Sciatic nerve (tissue), 2 donors: ENCODE results near the gene FOXE1. TPM values are rescaled to one million over a fixed set of nuclear protein-coding genes. Genes with fewer than 3 reads are reported as not detected.

Source experiments
- ATAC-seq: fragments of 200-7000 bp; cut with Tn5 transposase; one replicate; pipeline ENCODE4 v1.9.1; 2020; ENCODE audit warnings: mild to moderate bottlenecking, moderate library complexity
- DNase-seq: peaks from one replicate; pipeline ENCODE4 v3.0.0-alpha.2; 2020; ENCODE audit warnings: low spot score
- intact Hi-C: fragments of 100-400 bp; cut with DNase I; formaldehyde crosslinking; loops from one replicate; pipeline ENCODE4 v1.14.2; 2022
- total RNA-seq: library from RNA; stranded (reverse); fragmentation: NEBNext Ultra II Directional; extraction: Animal tissue kit (Norgen Biotek cat#: 25700); gene quantifications from one replicate; pipeline ENCODE4 v1.2.1, GENCODE V29; 2021
- donor health status: DM: no; HTN: no; CAD: no.
- donor health status: DM: no; HTN: no; CAD: no.

FOXE1 gene
- not detected for total RNA-seq

GRCh38 chr9:97853056-97853843, at the start of gene FOXE1:
Gene FOXE1 (plus strand): TSS chr9:97853226. CDS start chr9:97853915, 689 bp downstream.
- no peak for ATAC-seq
- no peak for DNase-seq
- intact Hi-C loops: no loop called here

- DNase-seq (no peak), ATAC-seq (no peak)
- intact Hi-C loops: no loop called here
Observed at GRCh38 chr9:97804059-97804365, 49.0 kb upstream of the FOXE1 start.

- intact Hi-C loops: no loop called here
- DNase-seq (no peak), ATAC-seq (no peak)
Observed at GRCh38 chr9:97806721-97807120, 46.3 kb upstream of the FOXE1 start.

- no peak for ATAC-seq
- no peak for DNase-seq
- intact Hi-C loops: no loop called here
Observed at GRCh38 chr9:97807681-97808080, 45.3 kb upstream of the FOXE1 start.

GRCh38 chr9:97808415-97808814, 44.6 kb upstream of the FOXE1 start:
- ATAC-seq (no peak), DNase-seq (no peak)
- intact Hi-C loops: no loop called here

- ATAC-seq (no peak), DNase-seq (no peak)
- intact Hi-C loops: no loop called here
Observed at GRCh38 chr9:97808972-97809371, 44.1 kb upstream of the FOXE1 start.

GRCh38 chr9:97809666-97810344, 43.2 kb upstream of the FOXE1 start:
- ATAC-seq (no peak), DNase-seq (no peak)
- intact Hi-C loops: no loop called here

- no peak for DNase-seq
- intact Hi-C loops: no loop called here
- ATAC-seq: no peak
Observed at GRCh38 chr9:97811533-97812246, 41.3 kb upstream of the FOXE1 start.

- intact Hi-C loops: no loop called here
- ATAC-seq: no peak
Observed at GRCh38 chr9:97812247-97812543, 40.8 kb upstream of the FOXE1 start.

GRCh38 chr9:97813072-97813471, 40.0 kb upstream of the FOXE1 start:
- ATAC-seq (no peak), DNase-seq (no peak)
- intact Hi-C loops: no loop called here

More at GRCh38 chr9:97812247-97812543, 40.8 kb upstream of the FOXE1 start:
- DNase-seq: no peak

GRCh38 chr9:97819735-97820134, 33.3 kb upstream of the FOXE1 start:
- intact Hi-C loops: no loop called here
- no peak for ATAC-seq
- DNase-seq: no peak

- ATAC-seq: no peak
- DNase-seq: no peak
- intact Hi-C loops: no loop called here
Observed at GRCh38 chr9:97820373-97820772, 32.7 kb upstream of the FOXE1 start.

- intact Hi-C loops: no loop called here
- no peak for ATAC-seq
- DNase-seq: no peak
Observed at GRCh38 chr9:97830884-97831829, 21.9 kb upstream of the FOXE1 start.

- ATAC-seq: no peak
- DNase-seq: no peak
- intact Hi-C loops: no loop called here
Observed at GRCh38 chr9:97831843-97832636, 21.0 kb upstream of the FOXE1 start.

- no peak for ATAC-seq
- no peak for DNase-seq
- intact Hi-C loops: no loop called here
Observed at GRCh38 chr9:97840521-97840920, 12.5 kb upstream of the FOXE1 start.

GRCh38 chr9:97842960-97843359, 10.1 kb upstream of the FOXE1 start:
- intact Hi-C loops: no loop called here
- no peak for DNase-seq
- no peak for ATAC-seq

- no peak for DNase-seq
- intact Hi-C loops: no loop called here
- no peak for ATAC-seq
Observed at GRCh38 chr9:97845130-97845529, 7.9 kb upstream of the FOXE1 start.

GRCh38 chr9:97845763-97846162, 7.3 kb upstream of the FOXE1 start:
- intact Hi-C loops: no loop called here
- no peak for DNase-seq
- ATAC-seq: no peak

GRCh38 chr9:97846347-97846746, 6.7 kb upstream of the FOXE1 start:
- no peak for ATAC-seq

More at GRCh38 chr9:97846347-97846746, 6.7 kb upstream of the FOXE1 start:
- intact Hi-C loops: no loop called here
- DNase-seq: no peak
